DND-41 (cell line): Measurements from ENCODE around the gene EBF4.

ENCODE experiments used
- ATAC-seq: fragments of 200-7000 bp; cut with Tn5 transposase; 3 replicates; pipeline ENCODE4 v1.9.1; 2021; ENCODE audit warnings: low read depth; ENCODE audit not compliant: insufficient read depth
- DNase-seq: peaks from one replicate; pipeline ENCODE4 v3.0.0-alpha.2; 2020
- H2AFZ ChIP-seq: 2 replicates; pipeline ENCODE4 v1.6.0; 2012; ENCODE audit warnings: low read depth, low read length
- H3K27ac ChIP-seq: 2 replicates; pipeline ENCODE4 v1.5.1; 2012; ENCODE audit warnings: low read length, inconsistent platforms
- H3K27me3 ChIP-seq: fragments of 200-600 bp; sonication (generic); 2 replicates; pipeline ENCODE4 v1.6.0; 2012; ENCODE audit warnings: low read length, mild to moderate bottlenecking, inconsistent platforms; ENCODE audit not compliant: insufficient read depth, poor library complexity
- H3K36me3 ChIP-seq: 2 replicates; pipeline ENCODE4 v1.5.1; 2012; ENCODE audit warnings: low read length, inconsistent platforms; ENCODE audit not compliant: insufficient read depth
- H3K4me1 ChIP-seq: 2 replicates; pipeline ENCODE4 v1.5.1; 2012; ENCODE audit warnings: mild to moderate bottlenecking, low read length; ENCODE audit not compliant: insufficient read depth
- H3K4me2 ChIP-seq: 2 replicates; pipeline ENCODE4 v1.6.0; 2012; ENCODE audit warnings: mild to moderate bottlenecking, moderate library complexity, low read length, inconsistent platforms; ENCODE audit not compliant: insufficient read depth
- H3K4me3 ChIP-seq, 2 experiments: fragments of 200-600 bp in 1 of 2; shearing (Covaris generic) in 1 of 2; 2 replicates each; pipeline ENCODE4 v1.5.1; 2012 to 2016; ENCODE audit warnings: inconsistent platforms in 2 of 2, low read length in 2 of 2, mild to moderate bottlenecking in 2 of 2, low read depth in 1 of 2, moderate library complexity in 1 of 2
- H3K79me2 ChIP-seq: 2 replicates; pipeline ENCODE4 v1.6.0; 2012; ENCODE audit warnings: low read length, inconsistent platforms; ENCODE audit not compliant: insufficient read depth
- H3K9ac ChIP-seq: 2 replicates; pipeline ENCODE4 v1.6.0; 2012; ENCODE audit warnings: low read depth, mild to moderate bottlenecking, inconsistent platforms, low read length, moderate library complexity
- H3K9me3 ChIP-seq: 2 replicates; pipeline ENCODE4 v1.5.1; 2012; ENCODE audit warnings: low read length, moderate library complexity, mild to moderate bottlenecking, inconsistent platforms; ENCODE audit not compliant: insufficient read depth, severe bottlenecking
- H4K20me1 ChIP-seq: 2 replicates; pipeline ENCODE4 v1.6.0; 2012; ENCODE audit warnings: low read length; ENCODE audit not compliant: insufficient read depth
- EZH2 ChIP-seq: IDR thresholded peaks from 3 replicates; pipeline ENCODE4 v1.6.1; 2012; ENCODE audit warnings: borderline replicate concordance, low read depth, mild to moderate bottlenecking, moderate library complexity, low read length, inconsistent platforms; ENCODE audit not compliant: severe bottlenecking
- TF ChIP-seq, protein P1 (sequence below): IDR thresholded peaks from 2 replicates; pipeline ENCODE4 v1.5.1; 2012; ENCODE audit warnings: borderline replicate concordance, low read length, moderate library complexity, mild to moderate bottlenecking; ENCODE audit not compliant: poor library complexity, severe bottlenecking; ENCODE audit errors: extremely low read depth

The EBF4 gene

GRCh38 chr20:2657241-2657640 is 35.3 kb upstream of the EBF4 start:
- ATAC-seq, result no peak
- H4K20me1 ChIP-seq, result peaks cover 84% of the 10 kb centered on the region

DNA sequence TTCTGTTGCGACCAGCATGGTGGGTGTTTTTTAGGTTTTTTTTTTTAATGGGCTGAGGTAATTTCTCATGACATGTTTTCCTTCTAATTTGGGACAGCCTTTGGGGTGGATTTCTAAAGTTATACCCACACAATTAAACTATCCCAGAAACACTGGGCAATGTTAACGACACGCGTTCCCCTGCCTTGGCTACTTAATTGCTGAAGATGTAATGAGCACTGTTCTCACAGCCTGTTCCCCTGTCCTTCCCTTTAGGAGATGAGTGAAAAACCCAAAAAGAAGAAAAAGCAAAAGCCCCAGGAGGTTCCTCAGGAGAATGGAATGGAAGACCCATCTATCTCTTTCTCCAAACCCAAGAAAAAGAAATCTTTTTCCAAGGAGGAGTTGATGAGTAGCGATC is 34.9 kb upstream of the EBF4 start:
- Histone ChIP-seq H3K9me3 (no peaks in the 10 kb centered on the region), H3K79me2 (peaks cover 59% of the 10 kb centered on the region), H2AFZ (no peak overlapping the region), H3K4me3 (no peak overlapping the region), H3K27ac (no peak overlapping the region), H3K4me2 (no peak overlapping the region), H4K20me1 (peaks cover 84% of the 10 kb centered on the region), H3K27me3 (no peaks in the 10 kb centered on the region), H3K9ac (no peak overlapping the region), H3K4me1 (peaks cover 51% of the 10 kb centered on the region), H3K36me3 (peaks cover 94% of the 10 kb centered on the region)
- DNase-seq (no peak), ATAC-seq (no peak)
- TF ChIP-seq, protein P1, sequence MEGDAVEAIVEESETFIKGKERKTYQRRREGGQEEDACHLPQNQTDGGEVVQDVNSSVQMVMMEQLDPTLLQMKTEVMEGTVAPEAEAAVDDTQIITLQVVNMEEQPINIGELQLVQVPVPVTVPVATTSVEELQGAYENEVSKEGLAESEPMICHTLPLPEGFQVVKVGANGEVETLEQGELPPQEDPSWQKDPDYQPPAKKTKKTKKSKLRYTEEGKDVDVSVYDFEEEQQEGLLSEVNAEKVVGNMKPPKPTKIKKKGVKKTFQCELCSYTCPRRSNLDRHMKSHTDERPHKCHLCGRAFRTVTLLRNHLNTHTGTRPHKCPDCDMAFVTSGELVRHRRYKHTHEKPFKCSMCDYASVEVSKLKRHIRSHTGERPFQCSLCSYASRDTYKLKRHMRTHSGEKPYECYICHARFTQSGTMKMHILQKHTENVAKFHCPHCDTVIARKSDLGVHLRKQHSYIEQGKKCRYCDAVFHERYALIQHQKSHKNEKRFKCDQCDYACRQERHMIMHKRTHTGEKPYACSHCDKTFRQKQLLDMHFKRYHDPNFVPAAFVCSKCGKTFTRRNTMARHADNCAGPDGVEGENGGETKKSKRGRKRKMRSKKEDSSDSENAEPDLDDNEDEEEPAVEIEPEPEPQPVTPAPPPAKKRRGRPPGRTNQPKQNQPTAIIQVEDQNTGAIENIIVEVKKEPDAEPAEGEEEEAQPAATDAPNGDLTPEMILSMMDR, result no peak

More at GRCh38 chr20:2657241-2657640, 35.3 kb upstream of the EBF4 start:
- H3K79me2 ChIP-seq, result peaks cover 58% of the 10 kb centered on the region
- no peak overlapping the region for H2AFZ ChIP-seq
- DNase-seq, result no peak
- H3K4me3 ChIP-seq, result no peak overlapping the region
- H3K4me2 ChIP-seq, result peak overlapping the region; percentile 21; the same call in 1 of the 2 replicates
- H3K36me3 ChIP-seq, result peaks cover 92% of the 10 kb centered on the region
- no peak overlapping the region for H3K9ac ChIP-seq
- no peak for TF ChIP-seq EZH2
- TF ChIP-seq, protein P1, result no peak
- H3K4me1 ChIP-seq, result peaks cover 48% of the 10 kb centered on the region
- no peaks in the 10 kb centered on the region for H3K9me3 ChIP-seq
- H3K27ac ChIP-seq, result no peak overlapping the region
- H3K27me3 ChIP-seq, result no peaks in the 10 kb centered on the region

DNA sequence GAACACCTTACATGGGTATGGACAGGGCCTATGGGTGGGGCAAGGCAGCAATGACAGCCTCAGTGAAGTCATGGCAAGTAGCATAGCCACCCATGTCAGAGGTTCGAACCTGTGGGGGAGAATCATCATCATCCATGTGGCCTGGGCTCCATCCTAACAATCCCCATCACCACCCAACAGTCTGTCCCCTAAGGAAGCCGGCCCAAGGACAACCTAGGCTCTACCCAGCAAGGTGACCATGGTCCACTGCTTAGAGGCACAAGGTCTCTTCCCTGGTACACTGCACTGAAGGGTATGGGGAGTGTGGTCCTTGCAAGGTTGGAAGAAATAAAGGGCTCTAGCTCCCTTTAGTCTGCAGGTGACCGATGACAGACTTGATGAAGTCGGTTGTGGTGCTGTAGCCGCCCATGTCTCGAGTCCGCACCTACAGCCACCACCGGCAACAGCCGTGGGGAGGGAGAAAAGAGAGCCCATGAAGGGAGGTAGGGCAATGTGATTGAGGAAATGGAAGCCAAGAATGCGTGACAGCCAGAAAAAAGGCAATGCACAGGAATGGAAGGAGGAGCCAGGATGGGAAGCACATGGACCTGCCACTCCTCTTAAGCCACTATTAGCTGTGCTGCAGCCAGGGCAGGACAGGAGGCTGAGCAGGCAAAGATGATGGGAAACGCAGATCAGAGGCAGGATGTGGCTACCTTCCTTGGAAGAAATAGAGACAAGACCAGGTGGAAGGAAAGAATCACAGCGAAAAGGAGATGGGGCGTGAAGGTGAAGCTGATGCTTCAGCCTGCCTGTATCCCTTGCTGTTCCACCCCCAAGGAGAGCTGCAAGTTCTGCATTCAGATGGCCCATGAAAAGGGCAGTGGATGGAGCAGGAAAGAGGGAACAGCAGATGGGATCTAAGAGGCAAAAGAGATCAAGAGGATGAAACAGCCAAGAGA is 33.9 kb upstream of the EBF4 start:
- ATAC-seq, result peak; percentile 60
- no peak for TF ChIP-seq EZH2
- TF ChIP-seq, protein P1, result no peak

More for the DNA sequence above, 33.9 kb upstream of the EBF4 start:
- H3K27me3 ChIP-seq, result no peaks in the 10 kb centered on the region
- H3K4me2 ChIP-seq, result no peak overlapping the region
- peaks cover 80% of the 10 kb centered on the region for H4K20me1 ChIP-seq
- H3K36me3 ChIP-seq, result peaks cover 93% of the 10 kb centered on the region
- no peak overlapping the region for H2AFZ ChIP-seq
- DNase-seq, result peak; percentile 59
- peaks cover 59% of the 10 kb centered on the region for H3K79me2 ChIP-seq
- no peak overlapping the region for H3K9ac ChIP-seq
- H3K9me3 ChIP-seq, result no peaks in the 10 kb centered on the region
- H3K27ac ChIP-seq, result no peak overlapping the region
- H3K4me3 ChIP-seq, result no peak overlapping the region
- peaks cover 55% of the 10 kb centered on the region for H3K4me1 ChIP-seq
